ENCODE data around the gene PICK1.
"Not testable (repeated sequence)": the region's sequence is repeated elsewhere in the genome, so short reads cannot be mapped to it uniquely, and the experiment has no call there.

The PICK1 gene

GRCh38 chr22:38031491-38031890, 25.7 kb upstream of the PICK1 start:
- DNase-seq, result no peak

- no peak for DNase-seq
Measured at GRCh38 chr22:38032681-38033521, 24.3 kb upstream of the PICK1 start.

GRCh38 chr22:38033522-38034277, 23.5 kb upstream of the PICK1 start:
- no peak for DNase-seq

- DNase-seq, result no peak
Measured at GRCh38 chr22:38034278-38034882, 22.8 kb upstream of the PICK1 start.

GRCh38 chr22:38034884-38035529, 22.2 kb upstream of the PICK1 start:
- DNase-seq, result no peak

- DNase-seq, result no peak
Measured at GRCh38 chr22:38035530-38035885, 21.7 kb upstream of the PICK1 start.

- DNase-seq, result no peak
Measured at GRCh38 chr22:38036392-38037062, 20.7 kb upstream of the PICK1 start.

- not testable (repeated sequence) for DNase-seq
Measured at GRCh38 chr22:38037367-38038150, 19.6 kb upstream of the PICK1 start.

- no peak for DNase-seq
Measured at GRCh38 chr22:38038426-38038825, 18.8 kb upstream of the PICK1 start.

- no peak for DNase-seq
Measured at GRCh38 chr22:38038890-38039812, 18.1 kb upstream of the PICK1 start.

- no peak for DNase-seq
Measured at GRCh38 chr22:38040953-38041759, 16.0 kb upstream of the PICK1 start.

- no peak for DNase-seq
Measured at GRCh38 chr22:38041760-38042487, 15.3 kb upstream of the PICK1 start.

- no peak for DNase-seq
Measured at GRCh38 chr22:38042488-38042790, 14.8 kb upstream of the PICK1 start.

GRCh38 chr22:38043151-38044039, 13.8 kb upstream of the PICK1 start:
- DNase-seq, result no peak

GRCh38 chr22:38046070-38046748, 11.0 kb upstream of the PICK1 start:
- no peak for DNase-seq

GRCh38 chr22:38049812-38050619, 7.2 kb upstream of the PICK1 start:
- no peak for DNase-seq

- DNase-seq, result no peak
Measured at GRCh38 chr22:38050720-38051119, 6.5 kb upstream of the PICK1 start.

All from NCI-H345 (cell line).